ENCODE measurements around the gene TMEM40.
A peak's percentile ranks its signal among the peaks of the same experiment; 100 is the strongest.

DNA sequence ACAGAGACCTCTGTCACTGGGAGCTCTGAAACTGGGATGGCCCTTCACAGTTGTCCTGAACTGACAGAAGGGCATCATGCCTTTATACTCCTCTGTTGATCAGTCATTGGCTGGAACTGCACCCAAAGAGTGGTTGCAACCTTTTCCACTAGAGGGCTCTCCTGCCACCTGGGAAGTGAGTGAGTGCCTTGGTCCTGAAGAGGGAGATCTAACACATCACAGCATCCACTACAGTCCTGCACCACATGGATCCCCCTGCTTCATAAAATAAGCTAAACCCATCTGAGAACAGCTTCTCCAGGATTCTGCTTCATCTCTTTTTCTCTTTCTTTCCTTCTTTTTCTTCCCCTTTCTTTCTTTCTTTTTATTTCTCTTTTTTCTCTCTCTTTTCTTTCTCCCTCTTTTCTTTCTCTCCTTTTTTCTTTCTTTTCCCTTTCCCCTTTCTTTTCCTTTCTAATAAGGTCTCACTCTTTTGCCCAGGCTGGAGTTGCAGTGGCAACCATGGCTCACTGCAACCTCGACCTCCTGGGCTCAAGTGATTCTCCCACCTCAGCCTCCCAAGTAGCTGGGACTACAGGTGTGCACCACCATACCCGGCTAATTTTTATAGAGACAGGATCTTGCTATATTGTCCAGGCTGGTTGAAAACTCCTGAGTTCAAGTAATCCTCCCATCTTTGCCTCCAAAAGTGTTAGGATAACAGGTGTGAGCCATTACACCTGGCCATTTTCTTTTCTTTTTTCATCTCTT lies 52.4 kb downstream of the TMEM40 start:
- TF ChIP-seq, protein P1, sequence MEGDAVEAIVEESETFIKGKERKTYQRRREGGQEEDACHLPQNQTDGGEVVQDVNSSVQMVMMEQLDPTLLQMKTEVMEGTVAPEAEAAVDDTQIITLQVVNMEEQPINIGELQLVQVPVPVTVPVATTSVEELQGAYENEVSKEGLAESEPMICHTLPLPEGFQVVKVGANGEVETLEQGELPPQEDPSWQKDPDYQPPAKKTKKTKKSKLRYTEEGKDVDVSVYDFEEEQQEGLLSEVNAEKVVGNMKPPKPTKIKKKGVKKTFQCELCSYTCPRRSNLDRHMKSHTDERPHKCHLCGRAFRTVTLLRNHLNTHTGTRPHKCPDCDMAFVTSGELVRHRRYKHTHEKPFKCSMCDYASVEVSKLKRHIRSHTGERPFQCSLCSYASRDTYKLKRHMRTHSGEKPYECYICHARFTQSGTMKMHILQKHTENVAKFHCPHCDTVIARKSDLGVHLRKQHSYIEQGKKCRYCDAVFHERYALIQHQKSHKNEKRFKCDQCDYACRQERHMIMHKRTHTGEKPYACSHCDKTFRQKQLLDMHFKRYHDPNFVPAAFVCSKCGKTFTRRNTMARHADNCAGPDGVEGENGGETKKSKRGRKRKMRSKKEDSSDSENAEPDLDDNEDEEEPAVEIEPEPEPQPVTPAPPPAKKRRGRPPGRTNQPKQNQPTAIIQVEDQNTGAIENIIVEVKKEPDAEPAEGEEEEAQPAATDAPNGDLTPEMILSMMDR (IDR thresholded peaks at IDR 0.05) = peak; percentile 76
- no peak for TF ChIP-seq POLR2AphosphoS5 (IDR thresholded peaks at IDR 0.05; ENCODE audit: low read depth, low read length)
- TF ChIP-seq ELF1 (IDR thresholded peaks at IDR 0.05) = no peak
- TF ChIP-seq RAD21 (IDR thresholded peaks at IDR 0.05; ENCODE audit: low read length) = peak; percentile 83
- no peak for TF ChIP-seq FOSL2 (IDR thresholded peaks at IDR 0.05; ENCODE audit: borderline replicate concordance, low read depth)
- TF ChIP-seq EP300 (IDR thresholded peaks at IDR 0.05; ENCODE audit: borderline replicate concordance in 1 of 2, low read depth in 1 of 2, low read length in 1 of 2) = no peak

Measured in SK-N-SH (cell line).